Measurements from ENCODE around the gene ZNF687. TPM values are rescaled to one million over a fixed set of nuclear protein-coding genes. Genes with fewer than 3 reads are reported as not detected.

Gene ZNF687
- total RNA-seq, 1 donor from 2014 or later: 27.9 TPM

GRCh38 chr1:151309811-151310323 lies 27.8 kb downstream of the ZNF687 start:
- Histone ChIP-seq H3K4me3 (ENCODE audit: low read depth, low read length) (no peak overlapping the region), H3K27me3 (ENCODE audit: control insufficient read depth, insufficient read depth, low read length) (no peaks in the 10 kb centered on the region)
- no peak for DNase-seq (ENCODE audit: low read depth)

GRCh38 chr1:151311011-151311410 lies 28.9 kb downstream of the ZNF687 start:
- TF ChIP-seq, protein P1, sequence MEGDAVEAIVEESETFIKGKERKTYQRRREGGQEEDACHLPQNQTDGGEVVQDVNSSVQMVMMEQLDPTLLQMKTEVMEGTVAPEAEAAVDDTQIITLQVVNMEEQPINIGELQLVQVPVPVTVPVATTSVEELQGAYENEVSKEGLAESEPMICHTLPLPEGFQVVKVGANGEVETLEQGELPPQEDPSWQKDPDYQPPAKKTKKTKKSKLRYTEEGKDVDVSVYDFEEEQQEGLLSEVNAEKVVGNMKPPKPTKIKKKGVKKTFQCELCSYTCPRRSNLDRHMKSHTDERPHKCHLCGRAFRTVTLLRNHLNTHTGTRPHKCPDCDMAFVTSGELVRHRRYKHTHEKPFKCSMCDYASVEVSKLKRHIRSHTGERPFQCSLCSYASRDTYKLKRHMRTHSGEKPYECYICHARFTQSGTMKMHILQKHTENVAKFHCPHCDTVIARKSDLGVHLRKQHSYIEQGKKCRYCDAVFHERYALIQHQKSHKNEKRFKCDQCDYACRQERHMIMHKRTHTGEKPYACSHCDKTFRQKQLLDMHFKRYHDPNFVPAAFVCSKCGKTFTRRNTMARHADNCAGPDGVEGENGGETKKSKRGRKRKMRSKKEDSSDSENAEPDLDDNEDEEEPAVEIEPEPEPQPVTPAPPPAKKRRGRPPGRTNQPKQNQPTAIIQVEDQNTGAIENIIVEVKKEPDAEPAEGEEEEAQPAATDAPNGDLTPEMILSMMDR (IDR thresholded peaks at IDR 0.05; ENCODE audit: insufficient read depth, low read length, poor library complexity, severe bottlenecking): no peak
- Histone ChIP-seq H3K27me3 (ENCODE audit: control insufficient read depth, insufficient read depth, low read length) (no peaks in the 10 kb centered on the region), H3K36me3 (ENCODE audit: control insufficient read depth, insufficient read depth, low read length) (peaks cover 2% of the 10 kb centered on the region), H3K4me3 (ENCODE audit: low read depth, low read length) (no peak overlapping the region)
- no peak for DNase-seq (ENCODE audit: low read depth)

More at GRCh38 chr1:151309811-151310323, 27.8 kb downstream of the ZNF687 start:
- H3K36me3 ChIP-seq (ENCODE audit: control insufficient read depth, insufficient read depth, low read length): peaks cover 4% of the 10 kb centered on the region
- TF ChIP-seq, protein P1 (IDR thresholded peaks at IDR 0.05; ENCODE audit: insufficient read depth, low read length, poor library complexity, severe bottlenecking): no peak

DNA sequence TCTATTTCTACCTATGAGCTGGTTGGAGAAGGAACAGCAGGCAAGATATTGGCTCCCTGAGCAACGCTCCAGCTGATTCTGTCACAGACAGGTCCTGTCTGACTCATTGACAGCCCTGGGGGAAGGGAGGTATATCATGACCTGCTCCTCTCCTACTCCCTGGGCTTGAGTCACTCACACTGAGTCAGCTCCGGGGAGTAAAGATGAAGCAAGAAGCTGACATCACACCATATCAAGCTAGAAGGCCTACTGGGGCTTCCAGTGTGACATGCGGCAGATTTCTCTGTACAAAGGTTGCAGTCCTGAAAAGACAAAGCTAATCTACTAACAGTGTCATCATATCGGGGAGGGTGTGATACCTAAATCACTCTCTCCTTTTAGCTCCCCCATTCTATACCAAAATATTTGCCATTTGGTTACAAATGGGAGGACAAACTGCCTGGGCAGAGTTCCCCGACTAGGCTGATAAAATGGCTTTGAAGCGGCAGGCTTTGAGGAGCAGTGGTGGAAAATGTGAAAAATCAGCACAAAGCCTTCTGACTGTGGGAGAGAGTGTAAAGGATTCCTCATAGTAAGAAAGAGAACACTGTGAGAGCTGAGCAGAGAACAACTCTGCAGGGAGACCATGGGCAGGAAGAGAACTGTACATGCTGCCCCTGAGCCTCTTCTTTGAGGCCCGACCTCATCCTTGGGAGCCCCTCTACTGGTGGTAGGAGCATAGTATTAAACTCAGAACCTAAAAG lies 29.7 kb downstream of the ZNF687 start:
- H3K4me3 ChIP-seq (ENCODE audit: low read depth, low read length): no peak overlapping the region
- H3K27me3 ChIP-seq (ENCODE audit: control insufficient read depth, insufficient read depth, low read length): no peaks in the 10 kb centered on the region
- TF ChIP-seq, protein P1 (IDR thresholded peaks at IDR 0.05; ENCODE audit: insufficient read depth, low read length, poor library complexity, severe bottlenecking): no peak
- H3K36me3 ChIP-seq (ENCODE audit: control insufficient read depth, insufficient read depth, low read length): peaks cover 2% of the 10 kb centered on the region
- DNase-seq (ENCODE audit: low read depth): peak; percentile 99

DNA sequence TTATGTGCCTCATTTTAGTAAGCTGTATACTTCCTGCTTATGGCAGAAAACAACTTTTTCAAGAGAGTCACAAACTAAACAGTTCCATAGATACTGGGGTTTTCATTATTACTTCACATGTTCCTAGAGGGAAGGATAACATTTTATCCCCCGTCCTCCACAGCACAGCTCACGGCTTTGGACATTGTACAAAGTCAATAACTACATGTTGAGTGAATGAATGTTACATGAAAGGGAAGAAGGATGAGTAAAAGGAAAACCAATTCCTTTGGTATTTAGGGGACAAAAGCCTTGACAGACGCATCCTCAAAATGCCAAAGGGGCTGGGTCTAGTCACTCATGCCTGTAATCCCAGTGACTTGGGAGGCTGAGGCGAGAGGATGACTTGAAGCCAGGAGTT lies 30.3 kb downstream of the ZNF687 start:
- Histone ChIP-seq H3K4me3 (ENCODE audit: low read depth, low read length) (no peak overlapping the region), H3K36me3 (ENCODE audit: control insufficient read depth, insufficient read depth, low read length) (peaks cover 2% of the 10 kb centered on the region), H3K27me3 (ENCODE audit: control insufficient read depth, insufficient read depth, low read length) (no peaks in the 10 kb centered on the region)
- TF ChIP-seq, protein P1 (IDR thresholded peaks at IDR 0.05; ENCODE audit: insufficient read depth, low read length, poor library complexity, severe bottlenecking): no peak
- DNase-seq (ENCODE audit: low read depth): no peak

DNA sequence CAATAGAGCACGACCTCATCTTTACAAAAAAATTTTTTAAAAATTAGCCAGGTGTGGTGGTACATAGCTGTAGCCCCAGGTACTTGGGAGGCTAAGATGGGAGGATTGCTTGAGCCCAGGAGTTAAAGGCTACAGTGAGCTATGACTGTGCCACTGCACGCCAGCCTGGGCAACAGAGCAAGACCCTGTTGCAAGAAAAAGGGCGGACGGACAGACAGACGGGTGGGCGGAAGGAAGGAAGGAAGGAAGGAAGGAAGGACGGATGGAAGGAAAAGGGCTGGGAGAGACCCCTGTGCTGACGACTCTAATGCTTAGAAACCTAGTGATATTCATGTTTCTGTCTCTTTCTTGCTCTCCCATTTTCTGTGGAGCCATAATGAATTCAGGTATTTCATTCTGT lies 30.7 kb downstream of the ZNF687 start:
- TF ChIP-seq, protein P1 (IDR thresholded peaks at IDR 0.05; ENCODE audit: insufficient read depth, low read length, poor library complexity, severe bottlenecking): no peak
- no peak overlapping the region for H3K4me3 ChIP-seq (ENCODE audit: low read depth, low read length)
- H3K36me3 ChIP-seq (ENCODE audit: control insufficient read depth, insufficient read depth, low read length): peaks cover 2% of the 10 kb centered on the region
- DNase-seq (ENCODE audit: low read depth): no peak
- H3K27me3 ChIP-seq (ENCODE audit: control insufficient read depth, insufficient read depth, low read length): no peaks in the 10 kb centered on the region
